Loucy (cell line): ENCODE data around the gene MYLK3.

Source experiments
- CTCF ChIP-seq: fragments of 200-600 bp; sonication (generic); conservative IDR thresholded peaks from 2 replicates; pipeline ENCODE4 v1.5.1; 2014; ENCODE audit warnings: mild to moderate bottlenecking, antibody characterized with exemption, low read length
- EZH2phosphoT487 ChIP-seq: fragments of 200-600 bp; IDR thresholded peaks from 2 replicates; pipeline ENCODE4 v1.6.1; 2018; ENCODE audit warnings: antibody characterized with exemption, mild to moderate bottlenecking, moderate library complexity, borderline replicate concordance

- TF ChIP-seq CTCF, result no peak
- TF ChIP-seq EZH2phosphoT487, result no peak
These were observed 16.9 kb upstream of the MYLK3 start for GRCh38 chr16:46765050-46765449.
